ENCODE measurements around the gene ZBTB7A.

The ZBTB7A gene

DNA sequence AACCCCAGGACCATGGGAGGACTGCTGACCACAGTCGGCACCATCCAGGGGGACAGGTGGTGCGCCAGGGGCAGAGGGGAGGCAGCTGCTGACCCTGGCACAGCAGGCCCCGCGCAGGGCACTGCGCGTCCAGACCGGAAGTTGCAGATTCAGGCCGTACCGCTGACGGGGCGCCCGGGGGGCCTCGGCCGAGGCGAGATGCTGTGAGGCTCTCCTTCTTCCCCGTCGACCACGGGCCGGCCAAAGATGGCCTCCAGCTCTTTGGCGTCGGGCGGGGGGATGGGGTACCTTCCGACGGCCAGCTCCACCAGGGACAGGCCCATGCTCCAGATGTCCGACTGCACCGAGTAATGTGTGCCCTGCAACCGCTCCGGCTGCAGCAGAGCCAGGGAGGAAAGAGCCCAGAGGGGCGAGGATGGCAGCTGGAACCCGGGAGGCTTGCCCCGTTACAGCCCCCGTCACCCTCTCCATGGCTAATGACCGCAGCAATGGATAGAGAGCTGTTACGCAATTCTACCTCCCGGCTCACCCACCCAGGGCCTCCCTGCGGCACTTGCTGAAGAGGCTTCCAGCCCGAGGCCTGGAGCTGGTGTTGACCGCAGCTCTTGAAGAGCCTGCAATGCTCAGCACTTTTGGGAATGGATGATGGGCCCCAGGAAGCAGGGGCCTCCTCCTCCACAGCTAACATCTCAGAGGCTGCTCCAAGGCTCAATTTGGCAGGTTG lies 32.5 kb upstream of the ZBTB7A start:
- DNase-seq (ENCODE audit: extremely low read depth, low read depth), result no peak
- TF ChIP-seq, protein P1, sequence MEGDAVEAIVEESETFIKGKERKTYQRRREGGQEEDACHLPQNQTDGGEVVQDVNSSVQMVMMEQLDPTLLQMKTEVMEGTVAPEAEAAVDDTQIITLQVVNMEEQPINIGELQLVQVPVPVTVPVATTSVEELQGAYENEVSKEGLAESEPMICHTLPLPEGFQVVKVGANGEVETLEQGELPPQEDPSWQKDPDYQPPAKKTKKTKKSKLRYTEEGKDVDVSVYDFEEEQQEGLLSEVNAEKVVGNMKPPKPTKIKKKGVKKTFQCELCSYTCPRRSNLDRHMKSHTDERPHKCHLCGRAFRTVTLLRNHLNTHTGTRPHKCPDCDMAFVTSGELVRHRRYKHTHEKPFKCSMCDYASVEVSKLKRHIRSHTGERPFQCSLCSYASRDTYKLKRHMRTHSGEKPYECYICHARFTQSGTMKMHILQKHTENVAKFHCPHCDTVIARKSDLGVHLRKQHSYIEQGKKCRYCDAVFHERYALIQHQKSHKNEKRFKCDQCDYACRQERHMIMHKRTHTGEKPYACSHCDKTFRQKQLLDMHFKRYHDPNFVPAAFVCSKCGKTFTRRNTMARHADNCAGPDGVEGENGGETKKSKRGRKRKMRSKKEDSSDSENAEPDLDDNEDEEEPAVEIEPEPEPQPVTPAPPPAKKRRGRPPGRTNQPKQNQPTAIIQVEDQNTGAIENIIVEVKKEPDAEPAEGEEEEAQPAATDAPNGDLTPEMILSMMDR (IDR thresholded peaks at IDR 0.05; ENCODE audit: low read depth, low read length), result no peak

DNA sequence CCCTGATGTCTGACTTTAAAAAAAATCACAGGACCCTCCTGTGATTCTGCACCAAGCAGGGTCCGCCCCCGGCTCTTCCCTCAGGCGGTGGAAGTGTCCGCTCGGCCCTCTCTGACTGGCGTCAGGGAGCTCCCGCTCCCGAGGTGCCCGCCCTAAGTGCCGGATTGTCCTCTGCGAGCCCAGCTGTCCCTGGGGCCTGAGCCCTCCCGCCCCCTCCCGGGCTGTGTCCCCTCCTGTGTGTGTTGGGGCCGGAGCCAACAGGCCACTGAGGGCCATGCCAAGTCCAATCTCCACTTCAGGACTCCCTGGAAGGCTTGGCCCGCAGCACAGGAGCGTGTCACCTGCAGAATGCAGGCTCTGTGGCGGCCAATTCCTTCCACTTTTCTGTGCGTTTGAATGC lies 31.8 kb upstream of the ZBTB7A start:
- TF ChIP-seq, protein P1 (IDR thresholded peaks at IDR 0.05; ENCODE audit: low read depth, low read length), result no peak
- DNase-seq (ENCODE audit: extremely low read depth, low read depth), result no peak

DNA sequence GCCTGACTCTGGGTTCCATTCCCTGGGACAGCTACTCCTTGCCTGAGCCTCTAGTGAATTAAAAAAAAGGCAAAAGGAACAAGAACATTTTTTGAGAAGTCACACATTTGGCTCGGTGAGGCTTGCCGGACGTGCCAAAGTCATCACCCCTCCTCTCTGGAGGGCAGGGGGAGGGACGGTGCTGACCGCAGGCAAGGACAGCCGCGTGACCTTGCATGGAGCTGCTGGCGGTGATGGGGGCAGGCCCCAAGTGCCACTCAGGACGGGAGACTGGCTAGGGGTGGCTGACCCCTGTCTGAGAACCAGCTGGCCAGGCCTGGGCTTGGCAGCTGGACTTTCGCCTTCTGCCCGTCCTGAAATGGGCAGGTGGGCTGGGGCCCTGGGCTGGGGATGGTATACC lies 30.8 kb upstream of the ZBTB7A start:
- DNase-seq (ENCODE audit: extremely low read depth, low read depth), result no peak
- TF ChIP-seq, protein P1 (IDR thresholded peaks at IDR 0.05; ENCODE audit: low read depth, low read length), result no peak

DNA sequence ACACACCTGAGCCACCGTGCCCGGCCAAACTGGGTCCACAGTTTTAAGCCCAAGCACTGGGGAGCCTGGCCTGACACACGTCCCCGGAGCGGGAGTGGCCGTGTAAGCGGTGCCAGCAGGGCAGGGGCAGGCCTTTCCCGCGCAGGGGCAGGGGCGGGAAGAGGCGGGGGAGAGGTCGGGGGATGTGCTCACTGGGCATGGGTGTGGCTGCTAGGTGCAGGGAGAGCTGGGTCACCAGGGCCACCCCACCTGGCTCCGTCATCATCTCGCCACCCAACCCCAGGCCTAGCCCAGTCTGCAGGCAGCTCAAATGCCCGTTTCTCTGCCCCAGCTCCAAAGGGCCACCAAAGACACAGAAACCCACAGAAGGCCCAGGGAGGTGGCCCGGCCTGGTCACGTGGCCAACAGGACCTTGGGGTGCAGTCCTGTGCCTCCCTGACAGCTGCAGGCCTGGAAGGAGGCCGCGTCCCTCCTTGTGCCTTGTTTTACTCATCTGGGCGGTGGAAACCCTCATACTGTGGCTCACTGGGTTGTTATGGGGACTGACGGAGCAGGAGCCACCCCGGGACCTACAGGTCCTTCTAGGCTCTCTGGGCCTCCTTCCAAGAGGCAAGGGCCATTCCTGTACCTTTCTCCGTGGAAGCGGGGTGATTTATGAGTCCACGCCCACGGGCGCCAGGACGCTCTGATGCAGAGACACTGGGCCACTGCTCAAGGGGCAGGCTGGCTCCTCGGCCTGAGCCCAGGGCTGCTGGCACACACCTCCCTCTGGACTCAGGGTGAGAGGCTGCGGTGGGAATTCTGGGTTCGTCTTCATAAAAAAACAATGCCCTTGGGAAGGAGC lies 29.6 kb upstream of the ZBTB7A start:
- no peak for DNase-seq (ENCODE audit: extremely low read depth, low read depth)
- TF ChIP-seq, protein P1 (IDR thresholded peaks at IDR 0.05; ENCODE audit: low read depth, low read length), result no peak

DNA sequence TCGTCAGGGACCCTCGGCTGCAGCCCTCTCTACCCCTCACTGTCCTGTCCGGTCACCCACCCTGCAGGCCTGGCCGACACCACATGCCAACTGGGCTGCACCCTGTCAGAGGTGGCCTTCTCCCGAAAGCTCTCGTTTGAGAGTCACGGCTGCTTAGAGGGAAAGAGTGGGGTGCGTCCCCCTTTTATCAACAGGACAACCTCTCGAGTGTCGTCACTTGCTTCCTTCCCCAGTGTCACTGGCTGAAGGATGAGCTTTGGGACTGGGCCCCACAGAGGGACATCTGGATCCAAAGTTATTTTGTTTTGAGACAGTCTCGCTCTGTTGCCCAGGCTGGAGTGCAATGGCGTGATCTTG lies 28.8 kb upstream of the ZBTB7A start:
- DNase-seq (ENCODE audit: extremely low read depth, low read depth), result no peak
- TF ChIP-seq, protein P1 (IDR thresholded peaks at IDR 0.05; ENCODE audit: low read depth, low read length), result no peak

DNA sequence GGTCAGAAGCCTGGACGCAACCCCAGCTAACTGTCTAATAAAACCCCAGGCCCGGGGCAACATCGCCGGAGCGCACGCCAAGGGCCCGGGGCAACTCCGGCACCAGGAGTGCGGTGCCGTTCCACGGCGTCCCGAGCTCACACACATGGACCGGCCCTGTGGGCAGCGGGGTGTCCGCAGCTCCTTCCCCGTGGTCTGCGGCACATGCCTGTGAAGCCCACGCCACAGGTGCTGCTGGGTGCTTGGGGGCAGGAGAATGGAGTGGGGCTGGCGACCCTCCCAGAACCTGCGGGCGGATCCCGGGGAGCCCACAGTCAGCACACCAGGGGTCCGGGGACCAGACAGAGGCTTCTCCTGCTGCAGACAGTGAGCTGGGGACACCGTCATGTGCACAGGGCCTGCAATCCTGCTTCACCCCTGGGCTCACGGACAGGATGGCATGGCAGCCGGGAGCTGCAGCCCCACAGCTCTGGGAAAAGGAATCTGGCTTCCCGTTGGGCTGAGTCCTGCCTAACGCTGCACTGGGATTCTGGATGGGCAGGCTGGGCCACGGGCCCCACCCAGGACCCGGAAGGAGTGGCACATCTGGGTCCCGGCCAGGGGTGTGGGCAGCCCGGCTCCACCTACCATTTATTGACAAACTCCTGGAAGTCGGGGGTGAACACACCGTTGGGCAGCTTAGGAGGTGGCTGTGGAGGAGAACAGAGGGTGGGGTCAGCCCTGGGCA lies 28.2 kb upstream of the ZBTB7A start:
- TF ChIP-seq, protein P1 (IDR thresholded peaks at IDR 0.05; ENCODE audit: low read depth, low read length), result no peak
- DNase-seq (ENCODE audit: extremely low read depth, low read depth), result no peak

DNA sequence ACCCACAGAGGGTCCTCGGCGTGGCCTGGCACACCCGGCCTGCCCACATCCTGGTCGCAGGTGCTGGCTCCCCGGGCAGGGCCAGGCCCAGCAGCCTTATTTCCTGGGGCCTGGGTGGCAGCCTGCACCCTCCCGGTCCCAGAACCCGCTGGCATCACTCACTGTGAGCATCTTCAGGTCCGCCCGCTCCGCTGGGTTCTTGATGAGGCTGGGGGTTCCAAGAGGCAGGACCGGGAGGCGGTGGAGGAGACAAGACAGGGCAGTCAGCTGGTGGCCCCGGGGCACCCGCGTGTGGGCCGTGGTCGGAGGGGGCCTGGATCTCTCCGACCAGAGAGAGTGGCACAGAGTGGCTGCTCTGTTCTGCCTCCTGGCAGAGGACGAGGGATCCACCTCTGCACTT lies 27.6 kb upstream of the ZBTB7A start:
- no peak for DNase-seq (ENCODE audit: extremely low read depth, low read depth)
- TF ChIP-seq, protein P1 (IDR thresholded peaks at IDR 0.05; ENCODE audit: low read depth, low read length), result no peak
